ENCODE results near the gene QRFP.

QRFP gene

GRCh38 chr9:130918826-130919558, 22.4 kb upstream of the QRFP start:
- Histone ChIP-seq H3K4me1 (ENCODE audit: control insufficient read depth in 2 of 2, insufficient read depth in 2 of 2, low read length in 2 of 2) (no peaks in the 10 kb centered on the region), H3K27ac (ENCODE audit: low read depth in 2 of 2, low read length in 2 of 2) (no peak overlapping the region), H3K27me3 (ENCODE audit: control insufficient read depth in 2 of 2, insufficient read depth in 2 of 2, low read length in 2 of 2) (no peaks in the 10 kb centered on the region)

GRCh38 chr9:130918101-130918825, 21.7 kb upstream of the QRFP start:
- no peaks in the 10 kb centered on the region for H3K36me3 ChIP-seq (ENCODE audit: control insufficient read depth in 2 of 2, insufficient read depth in 2 of 2, low read length in 2 of 2)
- no peaks in the 10 kb centered on the region for H3K27me3 ChIP-seq (ENCODE audit: control insufficient read depth in 2 of 2, insufficient read depth in 2 of 2, low read length in 2 of 2)
- no peak overlapping the region for H3K27ac ChIP-seq (ENCODE audit: low read depth in 2 of 2, low read length in 2 of 2)
- no peak overlapping the region for H3K9ac ChIP-seq (ENCODE audit: low read depth in 1 of 2, low read length in 2 of 2)
- H3K9me3 ChIP-seq (ENCODE audit: control insufficient read depth in 2 of 2, low read length in 2 of 2), result no peaks in the 10 kb centered on the region
- no peak overlapping the region for H3K4me3 ChIP-seq (ENCODE audit: low read length in 2 of 2)
- H3K4me1 ChIP-seq (ENCODE audit: control insufficient read depth in 2 of 2, insufficient read depth in 2 of 2, low read length in 2 of 2), result no peaks in the 10 kb centered on the region

More at GRCh38 chr9:130918826-130919558, 22.4 kb upstream of the QRFP start:
- Histone ChIP-seq H3K4me3 (ENCODE audit: low read length in 2 of 2) (no peak overlapping the region), H3K9me3 (ENCODE audit: control insufficient read depth in 2 of 2, low read length in 2 of 2) (no peaks in the 10 kb centered on the region), H3K36me3 (ENCODE audit: control insufficient read depth in 2 of 2, insufficient read depth in 2 of 2, low read length in 2 of 2) (no peaks in the 10 kb centered on the region), H3K9ac (ENCODE audit: low read depth in 1 of 2, low read length in 2 of 2) (no peak overlapping the region)

GRCh38 chr9:130917168-130917960, 20.8 kb upstream of the QRFP start:
- Histone ChIP-seq H3K9me3 (ENCODE audit: control insufficient read depth in 2 of 2, low read length in 2 of 2) (no peaks in the 10 kb centered on the region), H3K27me3 (ENCODE audit: control insufficient read depth in 2 of 2, insufficient read depth in 2 of 2, low read length in 2 of 2) (no peaks in the 10 kb centered on the region), H3K4me1 (ENCODE audit: control insufficient read depth in 2 of 2, insufficient read depth in 2 of 2, low read length in 2 of 2) (no peaks in the 10 kb centered on the region), H3K9ac (ENCODE audit: low read depth in 1 of 2, low read length in 2 of 2) (no peak overlapping the region), H3K36me3 (ENCODE audit: control insufficient read depth in 2 of 2, insufficient read depth in 2 of 2, low read length in 2 of 2) (no peaks in the 10 kb centered on the region), H3K4me3 (ENCODE audit: low read length in 2 of 2) (no peak overlapping the region), H3K27ac (ENCODE audit: low read depth in 2 of 2, low read length in 2 of 2) (no peak overlapping the region)

DNA sequence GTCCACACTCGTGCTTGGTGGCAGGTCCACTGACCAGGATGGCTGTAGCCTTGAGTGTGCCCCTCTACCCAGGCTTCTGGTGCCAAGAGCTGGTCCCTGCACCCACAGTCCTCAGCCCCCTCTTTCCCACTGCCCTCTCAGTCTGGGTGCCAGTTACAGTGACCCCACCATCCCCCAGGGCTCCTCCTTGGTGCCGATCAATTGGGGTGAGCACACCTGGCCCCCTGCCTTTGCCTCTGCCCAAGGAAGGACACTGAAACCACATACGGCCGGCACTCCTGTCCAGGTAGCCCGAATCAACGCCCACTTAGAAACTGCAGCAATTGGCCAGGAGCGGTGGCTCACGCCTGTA, 18.5 kb upstream of the QRFP start:
- Histone ChIP-seq H3K36me3 (ENCODE audit: control insufficient read depth in 2 of 2, insufficient read depth in 2 of 2, low read length in 2 of 2) (no peaks in the 10 kb centered on the region), H3K4me3 (ENCODE audit: low read length in 2 of 2) (no peak overlapping the region), H3K9ac (ENCODE audit: low read depth in 1 of 2, low read length in 2 of 2) (no peak overlapping the region), H3K9me3 (ENCODE audit: control insufficient read depth in 2 of 2, low read length in 2 of 2) (no peaks in the 10 kb centered on the region), H3K27ac (ENCODE audit: low read depth in 2 of 2, low read length in 2 of 2) (no peak overlapping the region), H3K27me3 (ENCODE audit: control insufficient read depth in 2 of 2, insufficient read depth in 2 of 2, low read length in 2 of 2) (no peaks in the 10 kb centered on the region), H3K4me1 (ENCODE audit: control insufficient read depth in 2 of 2, insufficient read depth in 2 of 2, low read length in 2 of 2) (no peaks in the 10 kb centered on the region)

DNA sequence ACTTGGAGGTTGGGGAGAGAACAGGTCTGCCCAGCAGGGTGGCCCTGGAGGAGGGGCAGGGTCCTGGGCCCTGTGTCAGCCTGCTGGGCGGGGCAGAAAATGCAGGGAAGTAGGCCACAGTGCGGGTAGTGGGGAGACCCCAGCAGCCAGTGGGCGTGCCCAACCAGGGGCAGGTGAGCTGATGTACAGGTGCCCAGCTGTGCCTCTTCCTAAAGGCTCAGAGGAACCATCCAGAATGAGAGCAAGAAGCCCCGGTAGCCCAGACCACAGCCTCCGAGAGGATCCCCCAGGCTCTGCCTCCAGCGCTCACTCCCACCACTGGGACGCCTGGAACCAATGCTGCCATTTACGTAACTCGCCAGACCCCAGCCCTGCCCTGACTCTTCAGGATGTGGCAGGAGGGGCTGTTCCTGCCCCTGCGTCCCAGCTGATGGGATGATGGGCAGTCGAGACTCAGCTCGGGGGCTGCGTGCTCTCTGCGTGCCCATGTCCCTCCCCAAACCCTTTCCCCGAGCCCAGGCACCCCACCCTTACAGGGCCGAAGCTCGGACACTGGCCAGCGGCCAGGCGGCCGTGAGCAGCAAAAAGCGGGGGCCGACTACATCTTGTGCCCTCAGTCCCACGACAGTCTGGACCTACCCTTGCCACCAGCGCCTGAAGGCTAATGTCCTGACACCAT, 17.9 kb upstream of the QRFP start:
- Histone ChIP-seq H3K4me1 (ENCODE audit: control insufficient read depth in 2 of 2, insufficient read depth in 2 of 2, low read length in 2 of 2) (no peaks in the 10 kb centered on the region), H3K9me3 (ENCODE audit: control insufficient read depth in 2 of 2, low read length in 2 of 2) (no peaks in the 10 kb centered on the region), H3K27ac (ENCODE audit: low read depth in 2 of 2, low read length in 2 of 2) (no peak overlapping the region), H3K36me3 (ENCODE audit: control insufficient read depth in 2 of 2, insufficient read depth in 2 of 2, low read length in 2 of 2) (no peaks in the 10 kb centered on the region), H3K4me3 (ENCODE audit: low read length in 2 of 2) (no peak overlapping the region), H3K9ac (ENCODE audit: low read depth in 1 of 2, low read length in 2 of 2) (no peak overlapping the region), H3K27me3 (ENCODE audit: control insufficient read depth in 2 of 2, insufficient read depth in 2 of 2, low read length in 2 of 2) (no peaks in the 10 kb centered on the region)

GRCh38 chr9:130913599-130914416, 17.2 kb upstream of the QRFP start:
- Histone ChIP-seq H3K9me3 (ENCODE audit: control insufficient read depth in 2 of 2, low read length in 2 of 2) (no peaks in the 10 kb centered on the region), H3K4me3 (ENCODE audit: low read length in 2 of 2) (no peak overlapping the region), H3K4me1 (ENCODE audit: control insufficient read depth in 2 of 2, insufficient read depth in 2 of 2, low read length in 2 of 2) (no peaks in the 10 kb centered on the region), H3K27ac (ENCODE audit: low read depth in 2 of 2, low read length in 2 of 2) (no peak overlapping the region), H3K36me3 (ENCODE audit: control insufficient read depth in 2 of 2, insufficient read depth in 2 of 2, low read length in 2 of 2) (no peaks in the 10 kb centered on the region), H3K27me3 (ENCODE audit: control insufficient read depth in 2 of 2, insufficient read depth in 2 of 2, low read length in 2 of 2) (no peaks in the 10 kb centered on the region), H3K9ac (ENCODE audit: low read depth in 1 of 2, low read length in 2 of 2) (no peak overlapping the region)

DNA sequence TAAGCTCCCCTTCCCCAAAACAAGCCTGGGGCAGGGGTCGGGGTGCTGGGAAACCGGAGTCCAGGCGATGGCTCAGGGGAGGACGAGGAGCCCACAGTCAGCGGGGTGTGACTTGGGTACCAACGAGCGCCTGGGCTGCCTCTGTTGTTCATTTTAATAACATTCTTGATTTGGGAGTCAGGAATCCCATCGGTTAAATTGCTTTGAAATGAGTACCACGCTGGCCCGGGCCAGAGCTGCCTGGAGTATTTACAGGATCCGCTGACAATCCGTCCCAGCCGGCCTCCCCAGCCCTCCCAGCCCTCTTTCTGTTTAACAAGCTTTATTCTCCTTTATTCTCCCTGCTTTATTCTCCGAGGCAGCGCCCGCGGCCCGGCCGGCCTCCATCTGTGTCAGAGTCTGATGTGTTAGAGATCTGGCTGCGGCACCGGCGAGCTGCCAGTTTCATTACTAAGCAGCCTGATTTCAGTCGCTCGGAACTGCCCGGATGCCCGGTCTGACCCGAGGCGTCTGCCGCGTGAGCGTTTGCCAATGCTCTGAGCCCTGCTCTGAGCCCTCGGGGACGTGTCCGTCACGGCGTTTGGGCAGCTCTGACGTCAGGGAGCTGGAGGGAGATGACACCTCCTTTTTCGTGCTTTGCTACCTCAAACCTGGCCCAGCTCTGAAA, 16.5 kb upstream of the QRFP start:
- Histone ChIP-seq H3K4me3 (ENCODE audit: low read length in 2 of 2) (no peak overlapping the region), H3K9ac (ENCODE audit: low read depth in 1 of 2, low read length in 2 of 2) (no peak overlapping the region), H3K27me3 (ENCODE audit: control insufficient read depth in 2 of 2, insufficient read depth in 2 of 2, low read length in 2 of 2) (no peaks in the 10 kb centered on the region), H3K4me1 (ENCODE audit: control insufficient read depth in 2 of 2, insufficient read depth in 2 of 2, low read length in 2 of 2) (no peaks in the 10 kb centered on the region), H3K9me3 (ENCODE audit: control insufficient read depth in 2 of 2, low read length in 2 of 2) (no peaks in the 10 kb centered on the region), H3K27ac (ENCODE audit: low read depth in 2 of 2, low read length in 2 of 2) (no peak overlapping the region), H3K36me3 (ENCODE audit: control insufficient read depth in 2 of 2, insufficient read depth in 2 of 2, low read length in 2 of 2) (no peaks in the 10 kb centered on the region)

DNA sequence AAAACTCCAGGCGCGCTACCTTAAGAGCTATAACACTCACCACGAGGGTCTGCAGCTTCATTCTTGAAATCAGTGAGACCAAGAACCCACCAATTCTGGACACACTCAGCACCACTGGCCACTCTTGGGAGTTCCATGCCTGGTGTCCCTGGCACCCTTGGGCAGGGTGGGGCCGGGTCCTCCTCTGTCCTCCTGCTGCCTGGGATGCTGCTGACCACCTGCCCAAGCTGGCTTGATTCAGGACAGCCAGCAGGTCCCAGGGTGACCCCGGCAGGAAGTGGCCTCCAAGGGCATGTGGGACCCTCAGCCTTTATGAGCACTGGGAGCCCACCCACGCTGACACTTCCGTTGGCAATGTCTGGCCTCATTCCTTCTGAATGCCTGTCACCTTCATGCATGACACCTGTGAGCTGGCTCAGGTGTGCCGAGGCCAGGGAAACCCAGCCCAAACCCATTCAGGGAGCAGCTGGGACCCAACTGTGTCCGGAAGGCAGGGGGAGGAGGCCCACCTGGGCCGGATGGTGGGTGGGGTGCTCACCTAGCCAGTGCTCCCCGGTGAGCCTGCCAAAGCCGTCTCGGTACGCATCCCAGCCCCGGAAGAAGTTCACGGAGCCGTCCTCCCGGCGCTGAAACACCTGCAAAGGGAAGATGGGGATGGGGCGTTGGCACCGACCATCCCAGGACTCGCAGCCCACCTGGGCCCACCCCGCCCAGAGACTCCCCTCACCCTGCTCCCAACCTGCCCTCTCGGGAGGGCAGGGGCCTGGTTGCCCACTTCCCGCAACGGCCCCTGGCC, 14.8 kb upstream of the QRFP start:
- no peak overlapping the region for H3K4me3 ChIP-seq (ENCODE audit: low read length in 2 of 2)
- H3K9ac ChIP-seq (ENCODE audit: low read depth in 1 of 2, low read length in 2 of 2), result no peak overlapping the region
- H3K36me3 ChIP-seq (ENCODE audit: control insufficient read depth in 2 of 2, insufficient read depth in 2 of 2, low read length in 2 of 2), result no peaks in the 10 kb centered on the region
- no peaks in the 10 kb centered on the region for H3K27me3 ChIP-seq (ENCODE audit: control insufficient read depth in 2 of 2, insufficient read depth in 2 of 2, low read length in 2 of 2)
- no peaks in the 10 kb centered on the region for H3K9me3 ChIP-seq (ENCODE audit: control insufficient read depth in 2 of 2, low read length in 2 of 2)
- H3K4me1 ChIP-seq (ENCODE audit: control insufficient read depth in 2 of 2, insufficient read depth in 2 of 2, low read length in 2 of 2), result no peaks in the 10 kb centered on the region
- H3K27ac ChIP-seq (ENCODE audit: low read depth in 2 of 2, low read length in 2 of 2), result no peak overlapping the region

Data from mucosa of rectum (tissue), 2 donors.